Neural progenitor cell (in vitro differentiated cells): ENCODE results near the gene RELT.

Source experiments
- CTCF ChIP-seq: fragments of 200-600 bp; sonication (generic); IDR thresholded peaks from 2 replicates; pipeline ENCODE4 v1.5.1; 2017; ENCODE audit warnings: antibody characterized with exemption, mild to moderate bottlenecking
- EZH2 ChIP-seq: fragments of 200-600 bp; sonication (generic); IDR thresholded peaks from 2 replicates; pipeline ENCODE4 v1.6.1; 2017; ENCODE audit warnings: antibody characterized with exemption, mild to moderate bottlenecking, moderate library complexity
- EZH2phosphoT487 ChIP-seq: fragments of 200-600 bp; sonication (generic); IDR thresholded peaks from 2 replicates; pipeline ENCODE4 v1.6.1; 2017; ENCODE audit warnings: antibody characterized with exemption

GRCh38 chr11:73414977-73415651, 38.9 kb downstream of the RELT start:
- no peak for TF ChIP-seq EZH2
- TF ChIP-seq CTCF: no peak
- TF ChIP-seq EZH2phosphoT487: no peak
